Middle frontal gyrus (tissue), 1 donor: ENCODE results near the gene PPM1K.

Experiments used
- DNase-seq: peaks from one replicate; pipeline ENCODE4 v3.0.0-alpha.2; 2015; ENCODE audit warnings: low spot score; ENCODE audit errors: extremely low spot score

PPM1K gene

DNA sequence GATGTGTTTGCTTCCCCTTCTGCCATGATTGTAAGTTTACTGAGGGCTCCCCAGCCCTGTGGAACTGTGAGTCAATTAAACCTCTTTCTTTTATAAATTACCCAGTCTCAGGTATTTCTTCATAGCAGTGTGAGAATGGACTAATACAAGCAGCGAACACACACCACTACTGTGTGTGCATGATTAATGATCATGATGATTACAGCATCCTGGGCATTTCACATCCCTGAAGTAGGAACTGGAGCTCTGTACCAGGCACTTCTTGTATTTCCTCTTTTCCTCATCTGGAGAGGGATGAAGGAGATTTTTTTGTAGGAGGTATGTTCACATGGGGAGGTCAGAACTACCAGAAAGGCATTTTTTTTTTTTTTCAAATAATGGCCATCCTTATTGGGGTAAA is 60.8 kb downstream of the PPM1K start:
- DNase-seq, result no peak

DNA sequence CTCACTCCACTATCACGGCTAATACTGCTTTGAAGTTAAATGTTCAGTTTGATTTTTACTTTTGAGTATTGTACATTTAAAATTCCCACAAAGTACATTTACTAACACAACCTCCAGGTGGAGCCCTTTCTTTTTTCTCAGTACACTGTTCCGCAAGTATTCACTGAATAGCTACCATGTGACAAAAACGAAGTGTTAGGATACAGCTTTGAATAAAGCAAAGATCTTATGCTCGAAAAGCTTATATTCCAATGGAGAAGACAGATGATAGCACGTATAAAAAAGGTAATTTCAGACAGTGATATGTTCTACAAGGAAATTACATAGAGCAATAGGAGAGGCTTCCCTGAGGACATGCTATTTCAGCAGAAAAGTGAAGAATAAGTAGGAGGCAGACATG is 65.3 kb downstream of the PPM1K start:
- DNase-seq, result peak; percentile 36

DNA sequence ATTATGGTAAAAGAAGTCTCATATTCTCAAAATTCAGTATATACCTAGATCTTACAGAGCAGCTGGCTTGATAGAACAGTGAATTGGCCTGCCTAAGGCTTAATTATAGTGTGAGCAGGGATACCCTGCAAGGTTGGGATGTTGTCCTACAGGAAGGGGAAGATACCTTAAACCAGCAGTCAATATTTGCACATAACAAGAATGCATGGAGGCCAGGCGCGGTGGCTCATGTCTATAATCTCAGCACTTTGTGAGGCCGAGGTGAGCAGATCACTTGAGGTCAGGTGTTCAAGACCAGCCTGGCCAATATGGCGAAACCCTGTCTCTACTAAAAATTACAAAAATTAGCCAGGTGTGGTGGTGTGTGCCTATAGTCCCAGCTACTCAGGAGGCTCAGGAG is 67.2 kb downstream of the PPM1K start:
- DNase-seq, result no peak

DNA sequence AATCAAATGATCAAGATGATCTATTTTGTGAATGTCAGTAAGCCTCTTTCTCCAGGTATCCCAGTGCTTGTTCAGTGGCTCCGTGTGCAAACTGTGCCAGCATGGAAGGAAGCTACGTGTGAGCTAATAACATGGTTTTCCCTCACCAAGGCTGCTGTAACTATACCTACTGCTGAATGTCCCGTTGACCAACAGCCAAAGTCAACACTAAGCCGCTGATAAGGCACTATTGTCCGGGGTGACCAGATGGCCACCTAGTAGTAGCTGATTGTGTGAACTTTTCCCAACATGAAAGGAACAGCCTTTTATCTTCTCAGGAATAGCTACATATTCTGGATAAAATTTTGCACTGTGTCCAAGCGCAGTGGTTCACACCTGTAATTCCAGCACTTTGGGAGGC is 68.0 kb downstream of the PPM1K start:
- DNase-seq, result no peak

DNA sequence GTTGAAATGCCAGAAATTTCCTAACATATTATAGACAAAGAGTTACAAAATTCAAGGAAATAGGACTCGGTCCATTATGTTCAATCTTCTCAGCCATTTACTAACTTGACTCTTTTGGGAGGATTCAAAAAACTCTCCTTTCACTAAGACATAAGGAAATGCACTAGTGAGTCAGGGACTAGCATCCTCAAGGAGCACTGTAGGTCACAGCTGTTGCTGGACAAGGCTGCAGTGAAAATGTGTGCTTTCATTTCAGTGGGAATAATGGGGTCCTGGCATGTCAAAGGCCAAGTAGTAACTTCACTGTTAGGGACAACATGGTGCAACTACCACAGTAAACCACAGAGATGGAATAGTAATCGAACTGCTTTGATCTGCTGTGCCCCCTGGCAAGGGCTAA is 69.0 kb downstream of the PPM1K start:
- DNase-seq, result no peak

DNA sequence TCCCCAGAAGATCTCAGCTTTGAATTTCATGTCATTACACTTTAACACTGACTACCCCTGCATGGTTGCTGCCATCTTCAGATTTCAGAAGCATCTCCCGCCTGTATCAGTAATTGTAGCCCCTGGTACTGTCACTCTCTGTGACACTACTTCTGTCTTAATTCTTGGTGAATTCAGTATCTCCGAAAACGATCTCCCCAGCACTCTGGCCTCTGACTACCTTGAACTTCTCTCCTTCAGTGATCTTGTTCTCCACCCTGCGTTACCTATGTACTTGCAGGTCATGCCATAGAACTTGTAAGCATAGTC is 72.2 kb downstream of the PPM1K start:
- DNase-seq, result no peak

DNA sequence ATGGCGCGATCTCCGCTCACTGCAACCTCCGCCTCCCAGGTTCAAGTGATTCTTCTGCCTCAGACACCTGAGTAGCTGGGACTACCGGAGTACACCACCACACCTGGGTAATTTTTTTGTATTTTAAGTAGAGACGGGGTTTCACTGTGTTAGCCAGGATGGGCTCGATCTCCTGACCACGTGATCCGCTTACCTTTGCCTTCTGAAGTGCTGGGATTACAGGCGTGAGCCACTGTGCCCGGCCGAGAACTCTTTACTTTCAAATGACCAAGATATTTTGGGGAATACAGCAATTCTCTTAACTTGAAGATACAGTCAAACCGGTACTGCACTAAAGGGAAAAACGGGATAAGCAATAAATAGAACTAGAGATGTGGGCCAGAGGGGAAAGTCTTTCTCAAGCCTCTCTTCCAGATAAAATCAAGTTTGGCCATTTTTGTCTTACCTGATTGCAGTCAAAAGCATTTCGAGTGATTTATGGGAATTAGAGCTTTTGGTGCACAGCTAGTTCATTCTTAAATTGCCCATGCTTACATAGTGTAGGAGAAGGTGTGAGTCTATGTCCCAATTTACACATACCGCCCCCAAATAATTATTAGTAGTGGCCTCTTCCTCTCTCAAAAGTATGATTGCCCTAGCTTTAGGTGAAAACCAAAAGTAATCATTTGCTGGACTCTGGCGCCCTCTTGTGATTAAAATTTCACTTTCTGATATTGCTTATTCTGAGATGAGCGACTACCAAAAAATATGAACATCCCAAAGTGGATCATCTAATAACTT is 72.7 kb downstream of the PPM1K start:
- DNase-seq, result peak; percentile 59

DNA sequence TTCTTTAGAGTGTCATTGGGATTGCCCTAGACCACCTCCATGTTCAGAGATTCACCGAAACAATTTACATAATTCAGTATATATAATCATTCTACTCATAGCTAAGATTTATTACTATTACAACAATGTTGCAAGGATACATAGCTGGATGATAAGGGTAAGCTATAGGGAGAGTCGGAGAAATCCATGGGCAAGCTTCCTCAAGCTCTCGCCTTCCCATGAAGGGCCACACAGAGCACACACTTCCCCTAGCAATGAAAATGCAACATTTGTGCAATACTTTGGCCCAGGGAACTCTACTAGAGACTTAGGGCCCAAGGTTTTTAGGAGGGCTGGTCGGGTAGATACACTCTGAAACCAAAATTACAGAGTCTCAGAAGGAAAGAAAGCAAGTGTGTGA is 76.2 kb downstream of the PPM1K start:
- no peak for DNase-seq
